ENCODE measurements around the gene FRMD4A.

The FRMD4A gene

GRCh38 chr10:14271621-14272020 is 59.1 kb downstream of the FRMD4A start:
- H3K36me3 ChIP-seq (ENCODE audit: control insufficient read depth, low read length): no peaks in the 10 kb centered on the region
- no peaks in the 10 kb centered on the region for H3K79me2 ChIP-seq (ENCODE audit: control insufficient read depth, low read length)
- no peaks in the 10 kb centered on the region for H3F3A ChIP-seq (ENCODE audit: control insufficient read depth, insufficient read depth)
- H3K27ac ChIP-seq (ENCODE audit: low read depth, low read length): no peak overlapping the region
- H3K9me2 ChIP-seq (replicated peaks; ENCODE audit: control insufficient read depth, low read length): no peaks in the 10 kb centered on the region
- H3K9me3 ChIP-seq (ENCODE audit: control insufficient read depth, insufficient read depth, low read length): no peaks in the 10 kb centered on the region
- H3K4me2 ChIP-seq (ENCODE audit: low read length): no peak overlapping the region
- no peak overlapping the region for H3K4me3 ChIP-seq (ENCODE audit: low read length)
- TF ChIP-seq CTCF (IDR thresholded peaks at IDR 0.05; ENCODE audit: low read depth, low read length, poor library complexity, severe bottlenecking) (no peak), EZH2phosphoT487 (IDR thresholded peaks at IDR 0.05; ENCODE audit: borderline replicate concordance, low read length) (no peak)
- H4K20me1 ChIP-seq (ENCODE audit: control insufficient read depth, insufficient read depth, low read depth, low read length): no peaks in the 10 kb centered on the region
- no peaks in the 10 kb centered on the region for H3K4me1 ChIP-seq (ENCODE audit: control insufficient read depth, low read length)
- H3K27me3 ChIP-seq (ENCODE audit: control insufficient read depth, low read length): no peaks in the 10 kb centered on the region

GRCh38 chr10:14270370-14270769 is 60.4 kb downstream of the FRMD4A start:
- TF ChIP-seq EZH2phosphoT487 (IDR thresholded peaks at IDR 0.05; ENCODE audit: borderline replicate concordance, low read length): no peak
- no peak for TF ChIP-seq CTCF (IDR thresholded peaks at IDR 0.05; ENCODE audit: low read depth, low read length, poor library complexity, severe bottlenecking)
- Histone ChIP-seq H3K4me3 (ENCODE audit: low read length) (no peak overlapping the region), H3K4me2 (ENCODE audit: low read length) (no peak overlapping the region), H3K79me2 (ENCODE audit: control insufficient read depth, low read length) (no peaks in the 10 kb centered on the region), H4K20me1 (ENCODE audit: control insufficient read depth, insufficient read depth, low read depth, low read length) (no peaks in the 10 kb centered on the region), H3K4me1 (ENCODE audit: control insufficient read depth, low read length) (no peaks in the 10 kb centered on the region), H3K27me3 (ENCODE audit: control insufficient read depth, low read length) (no peaks in the 10 kb centered on the region), H3K27ac (ENCODE audit: low read depth, low read length) (no peak overlapping the region), H3F3A (ENCODE audit: control insufficient read depth, insufficient read depth) (no peaks in the 10 kb centered on the region), H3K9me2 (replicated peaks; ENCODE audit: control insufficient read depth, low read length) (no peaks in the 10 kb centered on the region), H3K36me3 (ENCODE audit: control insufficient read depth, low read length) (no peaks in the 10 kb centered on the region), H3K9me3 (ENCODE audit: control insufficient read depth, insufficient read depth, low read length) (no peaks in the 10 kb centered on the region)

GRCh38 chr10:14265709-14266108 is 65.0 kb downstream of the FRMD4A start:
- no peaks in the 10 kb centered on the region for H3K36me3 ChIP-seq (ENCODE audit: control insufficient read depth, low read length)
- TF ChIP-seq EZH2phosphoT487 (IDR thresholded peaks at IDR 0.05; ENCODE audit: borderline replicate concordance, low read length) (no peak), CTCF (IDR thresholded peaks at IDR 0.05; ENCODE audit: low read depth, low read length, poor library complexity, severe bottlenecking) (no peak)
- H3F3A ChIP-seq (ENCODE audit: control insufficient read depth, insufficient read depth): no peaks in the 10 kb centered on the region
- H3K9me2 ChIP-seq (replicated peaks; ENCODE audit: control insufficient read depth, low read length): no peaks in the 10 kb centered on the region
- H3K27ac ChIP-seq (ENCODE audit: low read depth, low read length): no peak overlapping the region
- H3K4me3 ChIP-seq (ENCODE audit: low read length): no peak overlapping the region
- no peaks in the 10 kb centered on the region for H3K79me2 ChIP-seq (ENCODE audit: control insufficient read depth, low read length)
- no peaks in the 10 kb centered on the region for H3K9me3 ChIP-seq (ENCODE audit: control insufficient read depth, insufficient read depth, low read length)
- H4K20me1 ChIP-seq (ENCODE audit: control insufficient read depth, insufficient read depth, low read depth, low read length): no peaks in the 10 kb centered on the region
- no peak overlapping the region for H3K4me2 ChIP-seq (ENCODE audit: low read length)
- no peaks in the 10 kb centered on the region for H3K27me3 ChIP-seq (ENCODE audit: control insufficient read depth, low read length)
- H3K4me1 ChIP-seq (ENCODE audit: control insufficient read depth, low read length): no peaks in the 10 kb centered on the region
